H1 (cell line): ENCODE results near the gene SHISA7. TPM values are rescaled to one million over a fixed set of nuclear protein-coding genes. Genes with fewer than 3 reads are reported as not detected.

ENCODE experiments used
- CTCF ChIA-PET: fragments of 300-600 bp; sonication (Branson Sonifier 250); formaldehyde crosslinking; loops from one replicate; lab custom pipeline; 2021; ENCODE audit not compliant: partially characterized antibody; lab: Charles Lee
- POLR2A ChIA-PET: fragments of 300-600 bp; sonication (Branson Sonifier 250); formaldehyde crosslinking; loops from one replicate; lab custom pipeline; 2021; ENCODE audit warnings: inconsistent platforms; ENCODE audit not compliant: partially characterized antibody; lab: Charles Lee
- DNase-seq, 2 experiments: peaks; one replicate each; pipeline versions ENCODE4 v3.0.0 to v3.0.0-alpha.2; 2010 to 2022; ENCODE audit warnings: low spot score in 2 of 2, low read depth in 1 of 2, mixed read lengths in 1 of 2
- FAIRE-seq: peaks from 2 replicates; lab custom pipeline; 2011; peaks lifted over from hg19 to GRCh38; lab: Jason Lieb, UNC
- H2AFZ ChIP-seq: 2 replicates; pipeline ENCODE4 v1.8.1; 2012; ENCODE audit warnings: low read length, inconsistent platforms
- H2AK5ac ChIP-seq: 2 replicates; pipeline ENCODE4 v1.6.1; 2013; ENCODE audit warnings: low read depth, low read length
- H2BK120ac ChIP-seq: replicated peaks from 2 replicates; pipeline ENCODE3; 2013; ENCODE audit warnings: low read depth, low read length, inconsistent platforms
- H2BK12ac ChIP-seq: 2 replicates; pipeline ENCODE4 v1.6.1; 2013; ENCODE audit warnings: low read depth, low read length
- H2BK15ac ChIP-seq: 2 replicates; pipeline ENCODE4 v1.6.1; 2013; ENCODE audit warnings: low read length
- H2BK20ac ChIP-seq: 2 replicates; pipeline ENCODE4 v1.6.1; 2013; ENCODE audit warnings: low read length
- H2BK5ac ChIP-seq: 2 replicates; pipeline ENCODE4 v1.6.1; 2013; ENCODE audit warnings: low read depth, low read length
- H3K14ac ChIP-seq: 2 replicates; pipeline ENCODE4 v1.6.1; 2013; ENCODE audit warnings: inconsistent platforms; ENCODE audit not compliant: insufficient read length
- H3K18ac ChIP-seq: 2 replicates; pipeline ENCODE4 v1.6.1; 2013; ENCODE audit warnings: low read length; ENCODE audit errors: extremely low read depth
- H3K23ac ChIP-seq: 2 replicates; pipeline ENCODE4 v1.6.1; 2013; ENCODE audit warnings: inconsistent platforms; ENCODE audit not compliant: insufficient read length
- H3K23me2 ChIP-seq: 2 replicates; pipeline ENCODE4 v1.6.1; 2013; ENCODE audit warnings: low read depth, low read length
- H3K27ac ChIP-seq: 2 replicates; pipeline ENCODE4 v1.6.1; 2011; ENCODE audit warnings: low read depth, low read length, inconsistent platforms
- H3K27me3 ChIP-seq, 4 experiments: replicated peaks in 1 of 4; 1 replicate in 1 of 4; 2 replicates in 3 of 4; pipeline versions ENCODE4 v1.6.1 to v1.8.1; 2011 to 2013; ENCODE audit warnings: low read length in 3 of 4, mild to moderate bottlenecking in 3 of 4, inconsistent platforms in 2 of 4, mixed read lengths in 2 of 4, moderate library complexity in 1 of 4; ENCODE audit not compliant: control insufficient read depth in 3 of 4, insufficient read depth in 3 of 4; ENCODE audit errors: extremely low read depth in 1 of 4
- H3K36me3 ChIP-seq, 4 experiments: 2 replicates each; pipeline versions ENCODE4 v1.6.1 to v1.8.1; 2011 to 2013; ENCODE audit warnings: mild to moderate bottlenecking in 4 of 4, low read length in 3 of 4, moderate library complexity in 2 of 4, control low read depth in 1 of 4, inconsistent platforms in 1 of 4; ENCODE audit not compliant: insufficient read depth in 4 of 4, control insufficient read depth in 2 of 4
- H3K4ac ChIP-seq: replicated peaks from 2 replicates; pipeline ENCODE3; 2013; ENCODE audit warnings: low read length, low read depth, mixed read lengths, inconsistent platforms; ENCODE audit not compliant: insufficient read length
- H3K4me1 ChIP-seq, 4 experiments: replicated peaks in 1 of 4; 1 replicate in 1 of 4; 2 replicates in 3 of 4; pipeline versions ENCODE4 v1.6.1 to v1.8.1; 2011 to 2013; ENCODE audit warnings: low read length in 3 of 4, inconsistent platforms in 2 of 4, mixed read lengths in 1 of 4; ENCODE audit not compliant: insufficient read depth in 4 of 4, control insufficient read depth in 3 of 4
- H3K4me2 ChIP-seq, 2 experiments: 2 replicates each; pipeline versions ENCODE4 v1.6.1 to v1.8.1; 2011 to 2013; ENCODE audit warnings: low read depth in 2 of 2, low read length in 2 of 2, control low read depth in 1 of 2, inconsistent platforms in 1 of 2, mild to moderate bottlenecking in 1 of 2; ENCODE audit not compliant: insufficient read depth in 1 of 2
- H3K4me3 ChIP-seq, 4 experiments: fragments of 200-600, 300-600 bp in 1 of 4; sonication (generic), shearing (Covaris generic), sonication (Bioruptor Twin) in 1 of 4; 2 replicates each; pipeline versions ENCODE4 v1.5.1 to v1.8.1; 2011 to 2016; ENCODE audit warnings: low read length in 4 of 4, low read depth in 3 of 4, control low read depth in 2 of 4, inconsistent platforms in 2 of 4, mild to moderate bottlenecking in 2 of 4, mixed read lengths in 1 of 4, moderate library complexity in 1 of 4; ENCODE audit not compliant: insufficient read depth in 2 of 4; ENCODE audit errors: extremely low read depth in 1 of 4
- H3K56ac ChIP-seq: replicated peaks from 2 replicates; pipeline ENCODE3; 2013; ENCODE audit warnings: low read depth, mild to moderate bottlenecking, mixed read lengths, low read length, inconsistent platforms; ENCODE audit not compliant: insufficient read length
- H3K79me1 ChIP-seq: 2 replicates; pipeline ENCODE4 v1.6.1; 2013; ENCODE audit warnings: low read depth, low read length, control low read depth
- H3K79me2 ChIP-seq, 2 experiments: 2 replicates each; pipeline versions ENCODE4 v1.6.1 to v1.8.1; 2012 to 2013; ENCODE audit warnings: low read length in 2 of 2, mild to moderate bottlenecking in 2 of 2, inconsistent platforms in 1 of 2; ENCODE audit not compliant: insufficient read depth in 2 of 2, control insufficient read depth in 1 of 2
- H3K9ac ChIP-seq, 4 experiments: replicated peaks in 1 of 4; 1 replicate in 1 of 4; 2 replicates in 3 of 4; pipeline versions ENCODE4 v1.6.1 to v1.8.1; 2011 to 2013; ENCODE audit warnings: low read depth in 3 of 4, low read length in 3 of 4, control low read depth in 2 of 4, mild to moderate bottlenecking in 2 of 4, moderate library complexity in 2 of 4, inconsistent platforms in 1 of 4; ENCODE audit errors: extremely low read depth in 1 of 4
- H3K9me3 ChIP-seq, 2 experiments: 2 replicates each; pipeline versions ENCODE4 v1.6.1 to v1.8.1; 2012 to 2013; ENCODE audit warnings: mild to moderate bottlenecking in 2 of 2, moderate library complexity in 2 of 2, control low read depth in 1 of 2, inconsistent platforms in 1 of 2, low read depth in 1 of 2, low read length in 1 of 2, mixed read lengths in 1 of 2; ENCODE audit not compliant: insufficient read depth in 2 of 2
- H4K20me1 ChIP-seq, 2 experiments: replicated peaks in 1 of 2; 2 replicates each; pipeline versions ENCODE3 to v1.8.1; 2011 to 2013; ENCODE audit warnings: inconsistent platforms in 2 of 2, low read length in 2 of 2, mild to moderate bottlenecking in 1 of 2; ENCODE audit not compliant: insufficient read depth in 2 of 2, control insufficient read depth in 1 of 2
- H4K5ac ChIP-seq: 2 replicates; pipeline ENCODE4 v1.6.1; 2013; ENCODE audit warnings: low read length, low read depth, mixed read lengths, inconsistent platforms; ENCODE audit not compliant: insufficient read length
- H4K8ac ChIP-seq: 2 replicates; pipeline ENCODE4 v1.8.0; 2013; ENCODE audit warnings: mild to moderate bottlenecking, moderate library complexity, low read length, inconsistent platforms; ENCODE audit not compliant: insufficient read depth; ENCODE audit errors: extremely low read depth
- H4K91ac ChIP-seq: replicated peaks from 2 replicates; pipeline ENCODE3; 2013; ENCODE audit warnings: low read length, mixed read lengths, inconsistent platforms; ENCODE audit not compliant: insufficient read length
- CEBPB ChIP-seq: IDR thresholded peaks from 2 replicates; pipeline ENCODE4 v1.6.1; 2012; ENCODE audit warnings: low read depth, low read length
- CTBP2 ChIP-seq: IDR thresholded peaks from 2 replicates; pipeline ENCODE4 v1.7.0; 2011; ENCODE audit warnings: borderline replicate concordance, mild to moderate bottlenecking, moderate library complexity, mixed read lengths, low read length; ENCODE audit not compliant: insufficient read depth, insufficient read length
- NANOG ChIP-seq: IDR thresholded peaks from 2 replicates; pipeline ENCODE4 v1.6.1; 2011; ENCODE audit warnings: low read length, low read depth, mild to moderate bottlenecking, inconsistent platforms; ENCODE audit not compliant: insufficient read depth, poor library complexity, severe bottlenecking
- SRF ChIP-seq: IDR thresholded peaks from 2 replicates; pipeline ENCODE4 v1.6.1; 2011; ENCODE audit warnings: mild to moderate bottlenecking, low read depth, low read length, moderate library complexity
- TAF1 ChIP-seq: IDR thresholded peaks from 2 replicates; pipeline ENCODE4 v1.6.1; 2011; ENCODE audit warnings: mild to moderate bottlenecking, low read depth, low read length
- TBP ChIP-seq: IDR thresholded peaks from 2 replicates; pipeline ENCODE4 v1.6.1; 2011; ENCODE audit warnings: low read depth, low read length, improper control_type of control experiment
- WGBS, 2 experiments: shearing (Covaris generic) in 1 of 2; methylation state at CpG; one replicate each; pipeline versions ENCODE4 v1.1.6 to v1.1.7; 2013 to 2015; ENCODE audit warnings: low lambda C conversion rate in 2 of 2, mixed read lengths in 2 of 2, inconsistent platforms in 1 of 2, low coverage in 1 of 2, missing lambda C conversion rate in 1 of 2; ENCODE audit not compliant: insufficient replicate concordance in 2 of 2, insufficient coverage in 1 of 2, insufficient read length in 1 of 2; ENCODE audit errors: extremely low coverage in 1 of 2, missing lambda C conversion rate in 1 of 2; 5-methylcytosine and 5-hydroxymethylcytosine counted together
- polyA plus RNA-seq, 7 experiments: library from polyadenylated mRNA; depleted of rRNA in 3 of 7; stranded (reverse) in 5 of 7; unstranded in 2 of 7; fragments of >200 nt in 5 of 7; fragments of 200-250 nt in 2 of 7; gene quantifications; 1 replicate in 5 of 7; 2 replicates in 1 of 7; 4 replicates in 1 of 7; pipeline versions ENCODE4 v1.2.1 to v1.2.3, GENCODE V29; 2011 to 2013; ENCODE audit warnings: missing spikeins in 2 of 7, mixed read lengths in 2 of 7
- total RNA-seq: library from RNA; stranded (reverse); fragmentation: NEBNext Ultra II Directional; extraction: Animal tissue kit (Norgen Biotek cat#: 25700); gene quantifications from 2 replicates; pipeline ENCODE4 v1.2.1, GENCODE V29; 2021
- TF ChIP-seq, protein P1 (sequence below): IDR thresholded peaks from 2 replicates; pipeline ENCODE4 v1.6.1; 2012; ENCODE audit warnings: inconsistent platforms

The SHISA7 gene
- total and polyA plus RNA-seq, 2 of the 8 experiments (the other 6 are each of a cell fraction or from before 2014, with no cell fraction given), result 0.76 to 1.0 TPM

DNA sequence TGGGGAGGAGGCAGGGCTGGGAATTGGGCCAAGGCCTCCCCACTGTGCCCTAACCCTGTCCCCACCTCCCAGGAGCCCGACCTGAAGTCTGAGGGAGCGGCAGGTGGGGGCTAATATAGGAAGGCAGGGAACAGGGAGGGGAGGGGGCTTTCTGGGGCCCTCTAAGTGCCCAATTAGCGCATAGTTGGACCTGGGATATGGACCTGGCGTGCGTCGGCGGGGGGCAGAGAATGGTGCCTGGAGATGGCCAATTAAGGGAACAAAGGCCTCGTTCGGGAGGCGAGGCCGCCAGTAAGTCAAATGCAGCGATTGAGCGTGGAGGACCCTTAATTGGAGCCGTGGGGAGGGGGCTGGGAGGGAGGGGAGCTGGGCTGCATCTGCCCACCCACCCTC is 21.6 kb upstream of the SHISA7 start, which contains the start of gene C19orf85:
Gene C19orf85 (minus strand): TSS at position 90 of the 393 bp plus-strand sequence. CDS start 197 bp downstream, outside the sequence.
- peak within 1 kb of the TSS; percentile 54 for H4K5ac ChIP-seq
- no peaks in the 10 kb centered on the region; a peak in 1 of 7 replicates for H3K27me3 ChIP-seq
- peak within 1 kb of the TSS; percentile 83 for H3K18ac ChIP-seq
- no peak within 1 kb of the TSS for H3K14ac ChIP-seq
- 41% methylated on average over 11 of the region's 14 CpGs; no CpG with 5 or more reads in 1 of the 2 experiments for WGBS, 2 experiments
- TF ChIP-seq CEBPB (no peak), TAF1 (0 out of 2 replicates have a peak, but pooled peaks have one; percentile 18), NANOG (peak; percentile 91), TBP (peak; percentile 61), SRF (peak; percentile 75), CTBP2 (no peak)
- TF ChIP-seq, protein P1, sequence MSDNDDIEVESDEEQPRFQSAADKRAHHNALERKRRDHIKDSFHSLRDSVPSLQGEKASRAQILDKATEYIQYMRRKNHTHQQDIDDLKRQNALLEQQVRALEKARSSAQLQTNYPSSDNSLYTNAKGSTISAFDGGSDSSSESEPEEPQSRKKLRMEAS, result 0 out of 2 replicates have a peak, but pooled peaks have one; percentile 28
- peaks cover 3 to 25% (median 17%) of the 10 kb centered on the region in 4 experiments for H3K4me1 ChIP-seq
- peak in 1 of 2 experiments; percentile 54 for DNase-seq
- H3K36me3 ChIP-seq, result no peaks in the 10 kb centered on the region
- no peak for FAIRE-seq
- no peak within 1 kb of the TSS for H3K9ac ChIP-seq
- peak within 1 kb of the TSS; percentile 84 for H2AK5ac ChIP-seq
- no peaks in the 10 kb centered on the region for H3K9me3 ChIP-seq
- peak within 1 kb of the TSS; percentile 87 for H4K8ac ChIP-seq
- H3K23me2 ChIP-seq, result peaks cover 1% of the 10 kb centered on the region; the same call in 1 of the 2 replicates
- H3K4me2 ChIP-seq, result peak within 1 kb of the TSS; percentile 22 to 26; a peak in 2 of 4 replicates
- H4K20me1 ChIP-seq, result no peaks in the 10 kb centered on the region
- H2BK12ac ChIP-seq, result peak within 1 kb of the TSS; percentile 94; the same call in 1 of the 2 replicates
- peak within 1 kb of the TSS; percentile 72 for H2BK15ac ChIP-seq
- peak within 1 kb of the TSS; percentile 24; the same call in 1 of the 2 replicates for H2BK5ac ChIP-seq
- peak within 1 kb of the TSS; percentile 6 for H2BK120ac ChIP-seq
- no peak within 1 kb of the TSS for H2AFZ ChIP-seq
- ChIA-PET POLR2A (interaction anchor here (1.3 to 2.9 kb wide), 2 partner anchors 12 to 57 kb away, joined by 3 to 8 read pairs; partner anchors contain the start of genes UBE2S and ZNF628), CTCF (interaction anchor here (1.5 kb wide), 1 partner anchor 9 kb away, joined by 3 read pairs; no protein-coding TSS in a partner anchor)
- H3K23ac ChIP-seq, result no peak within 1 kb of the TSS
- H4K91ac ChIP-seq, result peak within 1 kb of the TSS; percentile 97
- no peak within 1 kb of the TSS for H3K4me3 ChIP-seq
- H3K56ac ChIP-seq, result peak within 1 kb of the TSS; percentile 20
- peak within 1 kb of the TSS; percentile 83 for H2BK20ac ChIP-seq
- H3K79me2 ChIP-seq, result peaks cover 0 to 8% of the 10 kb centered on the region in 2 experiments; a peak in 2 of 4 replicates
- peak within 1 kb of the TSS; percentile 88 for H3K4ac ChIP-seq
- H3K27ac ChIP-seq, result no peak within 1 kb of the TSS
- peaks cover 5% of the 10 kb centered on the region; the same call in 1 of the 2 replicates for H3K79me1 ChIP-seq
